GM18520 (cell line): Measurements from ENCODE around the gene ME3.
A peak's percentile ranks its signal among the peaks of the same experiment; 100 is the strongest.

ENCODE experiments used
- ATAC-seq: cut with Tn5 transposase; IDR thresholded peaks from one replicate; pipeline ENCODE4 v1.9.1; 2021; ENCODE audit not compliant: unreplicated experiment

The ME3 gene

DNA sequence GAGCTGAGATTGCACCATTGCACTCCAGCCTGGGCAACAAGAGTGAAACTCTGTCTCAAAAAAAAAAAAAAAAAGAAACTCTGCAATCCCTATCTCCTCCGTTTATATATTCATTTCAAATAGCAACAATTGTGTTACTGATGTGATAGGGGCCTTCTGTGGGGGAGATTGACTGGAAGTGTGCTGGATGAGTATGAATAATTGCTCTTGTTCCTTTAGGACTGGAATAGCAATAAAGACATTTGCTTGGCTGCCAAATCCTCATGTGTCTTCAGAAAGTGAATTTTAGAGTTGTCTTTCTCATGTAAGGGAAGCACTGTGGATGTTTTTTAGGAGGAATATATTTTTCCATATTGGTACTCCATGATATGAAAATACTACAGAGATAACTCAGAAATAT lies 21.1 kb upstream of the ME3 start:
- ATAC-seq: no peak

DNA sequence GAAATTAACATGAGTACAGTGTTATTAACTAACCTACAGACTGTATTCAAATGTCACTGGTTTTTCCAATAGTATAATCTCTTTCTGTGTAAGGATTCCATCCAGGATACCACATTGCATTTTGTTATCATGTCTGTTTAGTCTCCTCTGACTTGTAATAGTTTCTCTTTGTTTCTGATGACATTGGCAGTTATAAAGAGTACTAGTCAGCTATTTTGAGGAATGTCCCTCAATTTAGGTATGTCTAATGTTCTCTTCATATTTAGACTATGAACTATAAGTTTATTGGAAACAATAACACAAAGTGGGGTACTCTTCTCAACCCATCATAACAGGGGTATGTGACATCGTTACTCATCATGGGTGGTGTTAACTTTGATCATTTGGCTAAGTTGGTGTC lies 20.3 kb upstream of the ME3 start:
- ATAC-seq: no peak

DNA sequence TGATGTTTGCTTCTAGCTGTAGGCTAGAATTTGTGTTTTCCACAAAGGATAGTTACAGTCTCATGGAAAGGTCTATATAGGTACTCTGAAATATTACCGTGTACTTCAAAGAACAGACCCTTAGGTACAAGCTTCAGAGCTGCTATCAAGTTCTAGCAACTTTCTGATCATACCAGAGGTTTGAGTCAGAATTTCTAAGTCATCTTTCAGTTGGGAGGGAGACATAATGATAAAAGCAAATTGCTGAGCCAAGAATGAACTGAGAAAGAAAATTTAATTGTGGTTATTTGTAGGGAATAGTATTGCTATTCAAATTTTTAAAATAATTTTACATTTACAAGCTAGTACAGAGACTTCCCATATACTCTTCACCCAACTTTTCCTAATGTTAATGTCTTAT lies 19.9 kb upstream of the ME3 start:
- no peak for ATAC-seq

DNA sequence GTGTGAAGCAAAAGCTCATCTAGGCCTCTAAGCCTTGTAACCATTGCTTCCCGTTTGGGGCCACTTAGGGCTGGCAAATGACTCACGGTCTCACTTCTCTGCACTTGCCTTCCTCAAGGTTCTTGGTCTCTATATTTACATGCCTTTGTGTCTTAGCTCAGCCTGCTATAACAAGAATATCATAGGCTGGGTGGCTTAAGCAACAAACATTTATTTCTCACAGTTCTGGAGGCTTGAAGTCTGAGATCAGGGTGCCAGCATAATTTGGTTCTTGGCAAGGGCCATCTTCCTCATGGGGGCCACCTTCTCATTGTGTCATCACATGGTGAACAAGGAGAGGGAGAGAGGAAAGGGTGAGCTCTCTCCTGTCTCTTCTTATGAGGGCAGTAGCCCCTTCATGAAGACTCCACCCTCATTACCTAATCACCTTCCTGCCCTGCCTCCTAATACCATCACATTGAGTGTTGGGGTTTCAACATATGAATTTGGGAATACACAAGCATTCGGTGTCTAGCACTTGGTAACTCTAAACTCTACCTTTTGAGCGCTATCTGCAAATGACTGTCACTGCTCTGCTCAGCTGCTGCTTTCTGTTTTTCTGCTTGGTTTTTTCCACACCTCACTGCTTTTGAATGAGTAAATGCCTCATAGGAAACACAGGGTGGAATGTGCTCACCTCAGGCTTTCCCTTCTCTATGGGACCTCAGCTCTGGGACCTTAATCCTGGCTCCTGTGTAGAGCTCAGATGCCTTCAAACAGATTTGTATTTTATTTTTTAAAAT lies 16.2 kb upstream of the ME3 start:
- peak; percentile 61 for ATAC-seq

GRCh38 chr11:86687185-86687778 lies 14.9 kb upstream of the ME3 start:
- no peak for ATAC-seq

DNA sequence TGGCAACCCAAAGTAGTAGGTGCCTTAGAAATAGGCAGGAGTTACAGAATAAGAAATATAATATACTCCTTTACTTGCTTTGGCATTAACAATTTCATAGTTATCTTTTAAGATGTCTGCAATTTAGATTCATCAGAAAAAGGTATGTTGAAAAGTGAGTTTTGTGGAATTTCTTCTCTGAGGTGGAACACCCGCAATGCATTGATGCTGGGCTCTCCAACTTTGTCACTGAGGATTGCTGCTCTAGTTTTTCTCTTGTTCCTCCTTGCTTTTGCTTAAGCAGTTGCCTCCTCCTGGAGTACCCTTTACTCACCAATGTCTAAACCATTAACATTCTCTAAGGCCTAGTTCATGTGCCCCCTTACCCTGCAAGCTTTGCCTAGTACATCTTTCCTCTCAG lies 14.1 kb upstream of the ME3 start:
- ATAC-seq: no peak

DNA sequence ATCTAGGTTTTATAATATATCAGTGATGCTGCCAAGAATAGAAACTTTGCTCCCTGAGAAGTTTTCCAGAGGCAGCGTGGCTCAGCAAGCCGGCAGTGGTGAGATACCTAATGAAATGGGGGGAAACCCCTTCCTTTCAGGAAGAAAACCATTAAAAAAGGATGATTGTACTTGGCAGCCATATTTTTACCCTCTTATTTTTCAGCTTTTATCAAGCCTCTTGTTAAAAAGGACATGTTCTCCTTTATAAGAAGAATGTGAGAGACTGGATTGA lies 9.0 kb upstream of the ME3 start:
- ATAC-seq: no peak

- no peak for ATAC-seq
Measured at GRCh38 chr11:86680716-86681482, 8.5 kb upstream of the ME3 start.

- no peak for ATAC-seq
Measured at GRCh38 chr11:86678823-86679222, 6.4 kb upstream of the ME3 start.

DNA sequence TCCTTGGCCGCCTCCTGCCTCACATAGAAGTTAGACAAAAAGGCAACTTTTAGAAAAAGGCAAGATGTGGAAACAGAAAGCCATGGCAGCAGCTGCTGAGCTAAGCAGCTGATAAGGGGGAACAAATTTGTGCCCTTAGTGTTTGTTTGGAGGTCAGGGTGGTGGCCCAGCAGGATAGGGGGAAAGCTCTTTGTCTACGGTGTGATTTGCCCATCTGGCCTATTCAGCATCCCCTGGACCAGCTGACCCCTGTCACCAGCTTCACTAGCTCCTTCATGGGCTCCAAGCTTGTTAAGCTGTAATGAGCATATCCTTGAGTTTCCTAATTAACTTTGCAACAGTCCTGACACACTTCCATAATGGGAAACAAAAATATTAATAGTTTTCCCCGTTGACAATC lies 5.9 kb upstream of the ME3 start:
- ATAC-seq: no peak

- ATAC-seq: no peak
Measured at GRCh38 chr11:86676533-86677154, 4.2 kb upstream of the ME3 start.

DNA sequence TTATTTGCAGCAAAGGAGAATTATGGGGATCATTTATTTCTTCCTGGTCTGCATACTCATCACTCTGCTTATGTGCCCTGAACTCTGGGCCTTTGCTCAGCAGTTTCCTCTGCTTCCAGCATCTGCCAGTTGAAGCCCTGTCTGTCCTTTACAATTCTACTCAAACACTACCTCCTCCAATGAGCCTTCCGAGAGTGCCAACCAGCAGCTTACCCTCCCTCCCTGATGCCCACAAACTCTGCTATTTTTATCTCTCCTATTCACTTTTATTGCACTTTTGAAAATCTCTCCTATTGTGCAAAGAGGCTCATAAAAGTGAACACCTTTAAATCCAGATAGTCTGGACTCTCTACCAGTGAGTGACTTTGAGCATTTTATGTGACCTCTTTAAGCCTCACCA lies 3.6 kb upstream of the ME3 start:
- no peak for ATAC-seq

- no peak for ATAC-seq
Measured at GRCh38 chr11:86675017-86675416, 2.6 kb upstream of the ME3 start.

DNA sequence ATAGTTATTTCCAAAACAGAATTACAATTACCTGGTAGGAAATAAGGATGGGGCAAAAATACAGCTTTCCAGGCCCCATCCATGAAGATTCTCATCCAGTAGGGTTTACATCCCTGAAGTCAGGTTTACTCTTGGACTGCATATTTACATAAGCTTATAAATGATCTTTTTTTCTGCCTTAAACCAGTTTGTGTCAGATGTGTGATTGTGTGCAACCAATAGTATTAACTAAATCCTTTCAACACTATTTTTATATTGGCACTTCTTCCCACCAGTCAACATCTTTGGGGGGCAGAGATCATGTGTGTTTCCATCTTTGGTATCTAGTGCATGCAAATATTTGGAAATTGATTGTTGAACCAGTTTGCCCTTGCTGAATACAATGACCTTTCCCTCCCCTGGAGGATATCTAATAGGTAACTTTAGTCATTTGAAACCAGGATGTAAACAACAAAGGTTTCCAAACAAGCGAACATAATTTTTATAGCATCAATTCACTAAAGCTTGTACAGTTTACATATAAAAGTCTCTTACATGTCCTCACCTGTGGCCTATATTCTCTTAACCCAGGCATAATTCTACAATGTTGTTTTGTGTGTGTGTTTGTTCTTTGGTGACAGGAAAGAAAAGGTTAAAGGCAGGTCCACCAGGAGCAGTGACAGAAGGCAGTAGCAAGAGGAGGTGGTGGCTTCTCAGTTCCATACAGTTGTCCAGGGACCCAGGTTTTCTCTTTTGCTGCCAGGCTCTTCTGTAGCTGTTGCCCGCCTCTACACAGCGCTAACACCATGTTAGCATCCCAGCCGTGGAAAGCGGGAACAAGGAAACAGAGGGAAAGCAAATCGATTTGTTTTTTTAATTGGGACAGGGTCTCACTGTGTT lies 1.7 kb upstream of the ME3 start:
- ATAC-seq: no peak

DNA sequence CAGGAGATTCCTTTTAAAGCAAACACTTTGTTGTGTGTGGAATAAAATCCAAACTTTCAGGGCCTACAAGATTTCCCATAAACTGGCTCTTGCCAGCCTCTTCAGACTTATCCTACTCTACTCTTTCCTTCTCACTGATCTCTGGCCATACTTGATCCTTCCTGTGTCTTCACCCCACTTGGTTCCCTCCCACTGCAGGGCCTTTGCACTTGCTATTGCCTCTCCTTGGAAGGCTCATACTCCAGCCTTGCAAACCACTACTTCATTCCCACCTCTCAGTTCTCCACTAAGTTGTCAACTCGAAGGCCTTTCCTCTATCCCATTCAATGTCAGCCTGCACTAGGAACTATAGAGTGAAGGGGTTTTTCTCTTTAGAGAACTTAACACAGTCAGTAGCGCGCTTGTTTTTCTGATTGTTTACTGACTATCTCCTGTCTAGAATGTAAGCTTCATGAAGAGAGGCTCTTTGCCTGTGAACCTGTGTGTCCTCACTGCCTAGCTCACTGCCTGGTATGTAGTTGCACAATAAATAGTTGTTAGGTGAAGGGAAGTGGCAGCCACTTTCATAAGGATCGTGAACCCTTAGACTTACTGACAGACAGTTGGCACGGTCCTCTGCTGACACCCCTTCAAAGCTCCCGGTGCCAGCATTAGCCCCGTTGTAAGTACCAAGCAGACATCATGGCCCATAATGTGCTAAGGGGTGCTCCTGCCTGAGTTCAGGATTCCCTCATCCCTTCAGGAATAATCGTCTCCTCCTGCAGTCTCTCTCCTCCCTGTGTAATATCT lies 833 bp upstream of the ME3 start:
- no peak for ATAC-seq

- ATAC-seq: no peak
Measured at GRCh38 chr11:86671531-86672006, 847 bp downstream of the ME3 start.

- no peak for ATAC-seq
Measured at GRCh38 chr11:86670911-86671310, 1.5 kb downstream of the ME3 start.

- no peak for ATAC-seq
Measured at GRCh38 chr11:86670181-86670580, 2.2 kb downstream of the ME3 start.

DNA sequence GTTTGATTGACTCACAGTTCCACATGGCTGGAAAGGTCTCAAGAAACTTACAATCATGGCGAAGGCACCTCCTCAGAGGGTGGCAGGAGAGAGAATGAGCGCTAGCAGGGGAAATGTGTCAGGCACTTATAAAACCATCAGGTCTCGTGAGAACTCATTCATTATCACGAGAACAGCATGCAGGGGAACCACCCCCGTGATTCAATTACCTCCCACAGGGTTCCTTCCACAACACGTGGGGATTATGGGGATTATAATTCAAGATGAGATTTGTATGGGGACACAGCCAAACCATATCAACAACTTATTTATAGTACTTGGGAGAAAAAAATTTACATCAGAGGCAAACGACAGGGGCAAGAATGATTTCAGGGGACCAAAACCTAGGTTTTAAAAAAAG lies 3.0 kb downstream of the ME3 start:
- no peak for ATAC-seq

GRCh38 chr11:86668929-86669328 lies 3.5 kb downstream of the ME3 start:
- no peak for ATAC-seq
